Measurements from ENCODE around the gene ANKRD40CL.

DNA sequence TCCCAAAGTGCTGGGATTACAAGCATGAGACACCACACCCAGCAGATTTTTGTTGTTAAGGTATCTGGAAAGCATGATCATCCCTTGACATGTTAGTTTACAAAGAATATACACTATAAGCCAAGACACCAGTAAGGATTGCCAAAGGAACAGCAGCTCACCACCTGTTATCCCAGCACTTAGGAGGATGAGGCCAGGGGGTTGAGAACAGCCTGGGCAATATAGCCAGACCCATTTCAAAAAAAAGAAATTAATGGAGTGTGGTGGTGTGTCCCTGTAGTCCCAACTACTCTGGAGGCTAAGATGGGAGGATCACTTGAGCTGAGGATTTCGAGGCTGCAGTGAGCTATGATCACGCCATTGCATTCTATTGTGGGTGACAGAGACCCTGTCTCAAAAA lies 5.1 kb downstream of the ANKRD40CL start:
- TF ChIP-seq CTCF (IDR thresholded peaks at IDR 0.05) (no peak), POLR2A (IDR thresholded peaks at IDR 0.05) (no peak)
